Endothelial cell of umbilical vein (primary cell): ENCODE data around the gene PLD4. TPM values are rescaled to one million over a fixed set of nuclear protein-coding genes. Genes with fewer than 3 reads are reported as not detected.

Source experiments
- BruUV-seq: library from RNA; stranded (reverse); fragments of 400-500 nt; replicated peaks from 2 replicates; lab custom pipeline; 2021; lab: Mats Ljungman, UMichigan
- CTCF ChIA-PET: fragments of 300-600, 350-600 bp; sonication (Branson Sonifier 250); formaldehyde crosslinking; loops from one replicate; lab custom pipeline; 2021; ENCODE audit warnings: antibody characterized with exemption, inconsistent platforms; lab: Charles Lee
- POLR2A ChIA-PET: fragments of 300-600, 350-600 bp; sonication (Branson Sonifier 250); formaldehyde crosslinking; loops from one replicate; lab custom pipeline; 2021; ENCODE audit warnings: antibody characterized with exemption, inconsistent platforms; lab: Charles Lee
- DNase-seq: peaks from one replicate; pipeline ENCODE4 v3.0.0-alpha.2; 2011; ENCODE audit warnings: low read depth, low spot score
- FAIRE-seq: peaks from 2 replicates; lab custom pipeline; 2011; peaks lifted over from hg19 to GRCh38; lab: Jason Lieb, UNC
- H2AFZ ChIP-seq: 2 replicates; pipeline ENCODE4 v1.6.0; 2012; ENCODE audit warnings: low read depth, low read length, control low read depth, inconsistent platforms
- H3K27ac ChIP-seq: 2 replicates; pipeline ENCODE4 v1.5.1; 2011; ENCODE audit warnings: low read depth, mild to moderate bottlenecking, control low read depth, low read length, moderate library complexity; ENCODE audit not compliant: insufficient read depth
- H3K27me3 ChIP-seq, 2 experiments: 2 replicates each; pipeline versions ENCODE4 v1.6.0 to v1.6.1; 2011; ENCODE audit warnings: low read length in 2 of 2, mixed read lengths in 1 of 2; ENCODE audit not compliant: control insufficient read depth in 2 of 2, insufficient read depth in 2 of 2
- H3K36me3 ChIP-seq, 2 experiments: 2 replicates in 1 of 2; 3 replicates in 1 of 2; pipeline ENCODE4 v1.5.1; 2011; ENCODE audit warnings: low read length in 2 of 2, mild to moderate bottlenecking in 1 of 2, moderate library complexity in 1 of 2; ENCODE audit not compliant: control insufficient read depth in 2 of 2, insufficient read depth in 2 of 2; ENCODE audit errors: extremely low read depth in 1 of 2
- H3K4me1 ChIP-seq: 3 replicates; pipeline ENCODE4 v1.5.1; 2011; ENCODE audit warnings: mild to moderate bottlenecking, low read length; ENCODE audit not compliant: control insufficient read depth, insufficient read depth; ENCODE audit errors: extremely low read depth
- H3K4me2 ChIP-seq: 2 replicates; pipeline ENCODE4 v1.6.1; 2011; ENCODE audit warnings: low read length, control low read depth, mixed read lengths; ENCODE audit not compliant: insufficient read depth
- H3K4me3 ChIP-seq, 3 experiments: fragments of 200-600 bp in 1 of 3; sonication (generic), shearing (Covaris generic) in 1 of 3; replicated peaks in 1 of 3; 2 replicates each; pipeline ENCODE4 v1.5.1; 2011 to 2016; ENCODE audit warnings: control low read depth in 3 of 3, low read length in 3 of 3, mild to moderate bottlenecking in 2 of 3, inconsistent platforms in 1 of 3, low read depth in 1 of 3, moderate library complexity in 1 of 3; ENCODE audit not compliant: insufficient read depth in 1 of 3
- H3K79me2 ChIP-seq: 2 replicates; pipeline ENCODE4 v1.6.0; 2012; ENCODE audit warnings: low read length, inconsistent platforms; ENCODE audit not compliant: control insufficient read depth, insufficient read depth
- H3K9ac ChIP-seq: replicated peaks from 2 replicates; pipeline ENCODE3; 2011; ENCODE audit warnings: low read length, control low read depth; ENCODE audit not compliant: insufficient read depth; ENCODE audit errors: extremely low read depth
- H3K9me1 ChIP-seq: replicated peaks from 3 replicates; pipeline ENCODE4 v1.6.0; 2011; ENCODE audit warnings: mild to moderate bottlenecking, low read length; ENCODE audit not compliant: control insufficient read depth, insufficient read depth; ENCODE audit errors: extremely low read depth
- H3K9me3 ChIP-seq: replicated peaks from 2 replicates; pipeline ENCODE4 v1.5.1; 2012; ENCODE audit warnings: low read length, inconsistent platforms; ENCODE audit not compliant: control insufficient read depth, insufficient read depth
- H4K20me1 ChIP-seq: replicated peaks from 2 replicates; pipeline ENCODE3; 2011; ENCODE audit warnings: mild to moderate bottlenecking, low read length; ENCODE audit not compliant: control insufficient read depth, insufficient read depth; ENCODE audit errors: extremely low read depth
- CTCF ChIP-seq, 2 donors: IDR thresholded peaks; 1 replicate in 1 of 2; 2 replicates in 1 of 2; pipeline ENCODE4 v1.5.1; 2011; ENCODE audit warnings: low read length in 2 of 2, mild to moderate bottlenecking in 2 of 2, moderate library complexity in 2 of 2, control low read depth in 1 of 2, inconsistent platforms in 1 of 2, low read depth in 1 of 2; ENCODE audit not compliant: insufficient read depth in 1 of 2; ENCODE audit errors: extremely low read depth in 1 of 2
- EZH2 ChIP-seq: IDR thresholded peaks from 2 replicates; pipeline ENCODE4 v1.6.1; 2012; ENCODE audit warnings: borderline replicate concordance, low read depth, mild to moderate bottlenecking, moderate library complexity, low read length, inconsistent platforms; ENCODE audit not compliant: severe bottlenecking
- FOS ChIP-seq: IDR thresholded peaks from 2 replicates; pipeline ENCODE4 v1.6.1; 2011; ENCODE audit warnings: mild to moderate bottlenecking, low read length, moderate library complexity, borderline replicate concordance; ENCODE audit not compliant: insufficient read depth
- GATA2 ChIP-seq: IDR thresholded peaks from 2 replicates; pipeline ENCODE4 v1.7.0; 2011; ENCODE audit warnings: low read depth, mild to moderate bottlenecking, moderate library complexity, mixed read lengths, low read length; ENCODE audit not compliant: insufficient read length, insufficient read depth
- JUN ChIP-seq: IDR thresholded peaks from 2 replicates; pipeline ENCODE4 v1.6.1; 2011; ENCODE audit warnings: borderline replicate concordance, low read depth; ENCODE audit not compliant: insufficient read length, insufficient read depth
- MAX ChIP-seq: IDR thresholded peaks from 2 replicates; pipeline ENCODE4 v1.6.1; 2011; ENCODE audit not compliant: insufficient read depth, insufficient read length
- MYC ChIP-seq: IDR thresholded peaks from one replicate; pipeline ENCODE4 v1.6.1; 2011; ENCODE audit warnings: mild to moderate bottlenecking, low read depth, low read length
- POLR2A ChIP-seq: IDR thresholded peaks from 2 replicates; pipeline ENCODE4 v1.6.1; 2012; ENCODE audit warnings: low read depth, mild to moderate bottlenecking, control low read depth, low read length
- POLR2AphosphoS5 ChIP-seq: IDR thresholded peaks from 2 replicates; pipeline ENCODE4 v1.6.1; 2012; ENCODE audit warnings: low read depth, mild to moderate bottlenecking, control low read depth, low read length, moderate library complexity; ENCODE audit not compliant: insufficient read depth
- dilution Hi-C: fragments of 300-500 bp; cut with MboI; formaldehyde crosslinking; loops from one replicate; pipeline ENCODE4 v1.15.0; 2019; ENCODE audit warnings: low sequenced_read_pairs; ENCODE audit not compliant: extremely low pct_ligation_motif_present
- intact Hi-C: fragments of 100-400 bp; cut with micrococcal nuclease; formaldehyde crosslinking; loops from one replicate; pipeline ENCODE4 v1.10.0; 2022
- polyA plus RNA-seq, 4 experiments: library from polyadenylated mRNA; depleted of rRNA in 3 of 4; stranded (reverse) in 3 of 4; unstranded in 1 of 4; fragments of >200 nt; gene quantifications; 2 replicates each; pipeline versions ENCODE4 v1.2.1 to v1.2.3, GENCODE V29; 2011 to 2012; ENCODE audit warnings: missing spikeins in 1 of 4
- total RNA-seq: library from RNA; stranded (reverse); gene quantifications from 2 replicates; pipeline ENCODE4 v1.2.3, GENCODE V29; 2021

Gene PLD4
- total and polyA plus RNA-seq, 2 donors (not counting 3 experiments of a cell fraction or from before 2014, with no cell fraction given): 0.01 to 0.11 TPM

- Histone ChIP-seq H3K4me2 (no peak overlapping the region), H4K20me1 (no peaks in the 10 kb centered on the region), H3K9me3 (no peaks in the 10 kb centered on the region), H3K9ac (no peak overlapping the region), H3K79me2 (peaks cover 59% of the 10 kb centered on the region), H3K4me3 (no peak overlapping the region), H3K36me3 (no peaks in the 10 kb centered on the region), H3K9me1 (no peaks in the 10 kb centered on the region), H3K4me1 (peaks cover 50% of the 10 kb centered on the region), H3K27me3 (no peaks in the 10 kb centered on the region), H3K27ac (no peak overlapping the region), H2AFZ (no peak overlapping the region)
- no TSS peak for BruUV-seq
- dilution Hi-C loops (no loop called here), intact Hi-C loops (no loop called here)
- TF ChIP-seq FOS (no peak), POLR2AphosphoS5 (no peak), MYC (no peak), JUN (no peak), GATA2 (no peak), MAX (no peak), EZH2 (no peak), POLR2A (no peak)
- POLR2A ChIA-PET: no interaction called here
- no peak for DNase-seq
- CTCF ChIA-PET: interaction anchor here (1.1 kb wide), 1 partner anchor 31 kb away, joined by 3 read pairs; no protein-coding TSS in a partner anchor
- FAIRE-seq: no peak
Observed at GRCh38 chr14:104966261-104966865, 41.7 kb downstream of the PLD4 start.

- no TSS peak for BruUV-seq
- H3K4me3 ChIP-seq: no peak overlapping the region
- peaks cover 56% of the 10 kb centered on the region for H3K4me1 ChIP-seq
- no peak overlapping the region for H3K9ac ChIP-seq
- dilution Hi-C loops (no loop called here), intact Hi-C loops (loop anchor here (1.0 kb wide), 2 partner anchors 9 to 71 kb away; no protein-coding TSS in a partner anchor)
- no peaks in the 10 kb centered on the region for H3K27me3 ChIP-seq
- FAIRE-seq: no peak
- no peaks in the 10 kb centered on the region for H3K9me3 ChIP-seq
- H2AFZ ChIP-seq: no peak overlapping the region
- no peaks in the 10 kb centered on the region for H3K9me1 ChIP-seq
- peaks cover 56% of the 10 kb centered on the region for H3K79me2 ChIP-seq
- TF ChIP-seq POLR2AphosphoS5: no peak
- TF ChIP-seq MAX: no peak
- TF ChIP-seq GATA2: no peak
- TF ChIP-seq POLR2A: no peak
- no peak for TF ChIP-seq CTCF (IDR thresholded peaks at IDR 0.05; ENCODE audit: extremely low read depth in 1 of 2, insufficient read depth in 1 of 2, low read depth in 1 of 2, low read length in 2 of 2)
- TF ChIP-seq MYC: no peak
- TF ChIP-seq JUN: no peak
- no peak for TF ChIP-seq FOS
- TF ChIP-seq EZH2: no peak
- ChIA-PET POLR2A (no interaction called here), CTCF (interaction anchor here (1.1 to 1.6 kb wide), 4 partner anchors 9 to 78 kb away, joined by 3 to 14 read pairs (median 6); no protein-coding TSS in a partner anchor)
- no peaks in the 10 kb centered on the region for H4K20me1 ChIP-seq
- DNase-seq: no peak
- no peaks in the 10 kb centered on the region for H3K36me3 ChIP-seq
- peak overlapping the region; percentile 66 for H3K4me2 ChIP-seq
- H3K27ac ChIP-seq: no peak overlapping the region
Observed at GRCh38 chr14:104966981-104967385, 42.3 kb downstream of the PLD4 start.
